ENCODE data around the gene CHMP2A. TPM values are rescaled to one million over a fixed set of nuclear protein-coding genes. Genes with fewer than 3 reads are reported as not detected.
"Not testable (repeated sequence)": the region's sequence is repeated elsewhere in the genome, so short reads cannot be mapped to it uniquely, and the experiment has no call there.

The CHMP2A gene
- total RNA-seq, 1 donor from 2014 or later: 124 TPM

GRCh38 chr19:58542641-58543372, 12.1 kb downstream of the CHMP2A start:
- intact Hi-C loops (cut with micrococcal nuclease): not testable (repeated sequence)

GRCh38 chr19:58539169-58539559, 15.7 kb downstream of the CHMP2A start:
- intact Hi-C loops (cut with micrococcal nuclease): not testable (repeated sequence)

GRCh38 chr19:58538257-58539168, 16.4 kb downstream of the CHMP2A start:
- intact Hi-C loops (cut with micrococcal nuclease): no loop called here

GRCh38 chr19:58536852-58537798, 17.8 kb downstream of the CHMP2A start:
- intact Hi-C loops (cut with micrococcal nuclease): no loop called here

- intact Hi-C loops (cut with micrococcal nuclease): no loop called here
These were observed 19.0 kb downstream of the CHMP2A start for GRCh38 chr19:58535857-58536256.

GRCh38 chr19:58531034-58531840, 23.7 kb downstream of the CHMP2A start:
- intact Hi-C loops (cut with micrococcal nuclease): no loop called here

GRCh38 chr19:58529405-58529804, 25.5 kb downstream of the CHMP2A start:
- intact Hi-C loops (cut with micrococcal nuclease): no loop called here

GRCh38 chr19:58522709-58523108, 32.2 kb downstream of the CHMP2A start:
- intact Hi-C loops (cut with micrococcal nuclease): no loop called here

- intact Hi-C loops (cut with micrococcal nuclease): no loop called here
These were observed 33.3 kb downstream of the CHMP2A start for GRCh38 chr19:58521651-58522050.

GRCh38 chr19:58520257-58520599, 34.7 kb downstream of the CHMP2A start:
- intact Hi-C loops (cut with micrococcal nuclease): loop anchor here (1.0 kb wide), 1 partner anchor 61 kb away; no protein-coding TSS in a partner anchor

- intact Hi-C loops (cut with micrococcal nuclease): loop anchor here (1.0 to 5.0 kb wide), 9 partner anchors 20 to 112 kb away; partner anchors contain the start of genes CHMP2A, MZF1, TRIM28 and ZNF324B
These were observed 35.3 kb downstream of the CHMP2A start, which contains the start of gene ZBTB45 for GRCh38 chr19:58519355-58520256. Gene ZBTB45, minus strand, starts transcription at chr19:58519810. Its CDS starts 2,137 bp downstream, at chr19:58517673.

- intact Hi-C loops (cut with micrococcal nuclease): loop anchor here (1.0 to 5.0 kb wide), 8 partner anchors 20 to 112 kb away; partner anchors contain the start of genes CHMP2A, MZF1, TRIM28 and ZNF324B
These were observed 35.9 kb downstream of the CHMP2A start for GRCh38 chr19:58519087-58519354.

GRCh38 chr19:58518256-58519086, 36.4 kb downstream of the CHMP2A start:
- intact Hi-C loops (cut with micrococcal nuclease): loop anchor here (1.0 to 5.0 kb wide), 8 partner anchors 19 to 111 kb away; partner anchors contain the start of genes CHMP2A, MZF1, TRIM28 and ZNF324B

GRCh38 chr19:58516964-58517833, 37.7 kb downstream of the CHMP2A start:
- intact Hi-C loops (cut with micrococcal nuclease): loop anchor here (5.0 kb wide), 1 partner anchor 110 kb away; the partner anchor contains the start of gene ZNF584

- intact Hi-C loops (cut with micrococcal nuclease): loop anchor here (5.0 kb wide), 1 partner anchor 109 kb away; the partner anchor contains the start of gene ZNF584
These were observed 38.6 kb downstream of the CHMP2A start for GRCh38 chr19:58516246-58516836.

- intact Hi-C loops (cut with micrococcal nuclease): loop anchor here (2.0 to 5.0 kb wide), 2 partner anchors 16 to 108 kb away; partner anchors contain the start of gene ZNF584
These were observed 39.6 kb downstream of the CHMP2A start for GRCh38 chr19:58515259-58515658.
